GM23248 (cell line): ENCODE data around the gene KATNBL1. TPM values are rescaled to one million over a fixed set of nuclear protein-coding genes. Genes with fewer than 3 reads are reported as not detected.
"Not testable (repeated sequence)": the region's sequence is repeated elsewhere in the genome, so short reads cannot be mapped to it uniquely, and the experiment has no call there.

ENCODE experiments used
- DNase-seq: peaks from one replicate; pipeline ENCODE4 v3.0.0-alpha.2; 2015
- H2AFZ ChIP-seq: fragments of 200-600 bp; sonication (generic); 2 replicates; pipeline ENCODE4 v1.6.1; 2016; ENCODE audit warnings: antibody characterized with exemption
- H3F3A ChIP-seq: fragments of 200-600 bp; sonication (generic); 2 replicates; pipeline ENCODE4 v1.6.1; 2016; ENCODE audit warnings: mild to moderate bottlenecking, antibody characterized with exemption, mixed run types; ENCODE audit not compliant: insufficient read depth
- H3K27ac ChIP-seq: fragments of 200-600 bp; sonication (generic); 2 replicates; pipeline ENCODE4 v1.5.1; 2016; ENCODE audit warnings: mild to moderate bottlenecking
- H3K27me3 ChIP-seq: fragments of 200-600 bp; sonication (generic); replicated peaks from 2 replicates; pipeline ENCODE4 v1.6.1; 2016; ENCODE audit warnings: mild to moderate bottlenecking; ENCODE audit not compliant: insufficient read depth
- H3K36me3 ChIP-seq: fragments of 200-600 bp; sonication (generic); 2 replicates; pipeline ENCODE4 v1.6.1; 2016; ENCODE audit warnings: low read depth, mild to moderate bottlenecking
- H3K4me1 ChIP-seq: fragments of 200-600 bp; sonication (generic); 2 replicates; pipeline ENCODE4 v1.6.1; 2016; ENCODE audit warnings: mild to moderate bottlenecking; ENCODE audit not compliant: insufficient read depth
- H3K4me2 ChIP-seq: fragments of 200-600 bp; sonication (generic); one replicate; pipeline ENCODE4 v1.6.1; 2016; ENCODE audit warnings: mild to moderate bottlenecking; ENCODE audit not compliant: unreplicated experiment
- H3K4me3 ChIP-seq: fragments of 200-600 bp; sonication (generic); 2 replicates; pipeline ENCODE4 v1.5.1; 2016; ENCODE audit warnings: mild to moderate bottlenecking
- H3K79me2 ChIP-seq: fragments of 200-600 bp; sonication (generic); 2 replicates; pipeline ENCODE4 v1.6.1; 2016; ENCODE audit warnings: mild to moderate bottlenecking; ENCODE audit not compliant: insufficient read depth
- H3K9ac ChIP-seq: fragments of 200-600 bp; sonication (generic); 2 replicates; pipeline ENCODE4 v1.6.1; 2016; ENCODE audit warnings: mild to moderate bottlenecking
- H3K9me2 ChIP-seq: fragments of 200-600 bp; sonication (generic); 2 replicates; pipeline ENCODE4 v1.6.1; 2016; ENCODE audit warnings: mixed run types, mild to moderate bottlenecking, moderate library complexity; ENCODE audit not compliant: insufficient read depth
- H3K9me3 ChIP-seq: fragments of 200-600 bp; sonication (generic); one replicate; pipeline ENCODE4 v1.6.1; 2017; ENCODE audit warnings: low read depth
- H4K20me1 ChIP-seq: fragments of 200-600 bp; sonication (generic); 2 replicates; pipeline ENCODE4 v1.6.0; 2016; ENCODE audit not compliant: insufficient read depth
- EZH2 ChIP-seq: fragments of 200-600 bp; sonication (generic); IDR thresholded peaks from 2 replicates; pipeline ENCODE4 v1.6.1; 2018; ENCODE audit warnings: antibody characterized with exemption, mild to moderate bottlenecking; ENCODE audit not compliant: insufficient read depth, poor library complexity, severe bottlenecking
- EZH2phosphoT487 ChIP-seq: fragments of 200-600 bp; sonication (generic); IDR thresholded peaks from 2 replicates; pipeline ENCODE4 v1.6.1; 2018; ENCODE audit warnings: antibody characterized with exemption, moderate library complexity, mild to moderate bottlenecking, low read depth; ENCODE audit not compliant: insufficient read depth
- WGBS, 2 experiments: methylation state at CpG; one replicate each; pipeline ENCODE4 v1.1.6; 2015 to 2017; ENCODE audit warnings: low lambda C conversion rate in 2 of 2, low coverage in 1 of 2; ENCODE audit errors: missing lambda C conversion rate in 2 of 2; 5-methylcytosine and 5-hydroxymethylcytosine counted together
- in situ Hi-C: fragments of 300-500 bp; cut with MboI; formaldehyde crosslinking; loops from 2 replicates; pipeline ENCODE4 v1.15.0; 2020
- polyA plus RNA-seq: library from polyadenylated mRNA; unstranded; fragments of >200 nt; fragmentation: Nextera tagmentation; extraction: Ambion mirVana; gene quantifications from 2 replicates; pipeline ENCODE4 v1.2.1, GENCODE V29; 2016
- total RNA-seq: library from RNA; depleted of rRNA; stranded (reverse); fragments of >200 nt; shearing (Covaris generic); gene quantifications from 2 replicates; pipeline ENCODE4 v1.2.3, GENCODE V29; 2014

The KATNBL1 gene
- total and polyA plus RNA-seq, 2 experiments from 2014 or later: 39.3 to 51.9 TPM

GRCh38 chr15:34188711-34189110, 21.2 kb downstream of the KATNBL1 start:
- H3K9me2 ChIP-seq: no peaks in the 10 kb centered on the region; the same call in 1 of the 2 replicates
- peaks cover 9% of the 10 kb centered on the region; the same call in 1 of the 2 replicates for H3F3A ChIP-seq
- no peak overlapping the region for H3K4me3 ChIP-seq
- no peak overlapping the region for H3K4me2 ChIP-seq
- no peaks in the 10 kb centered on the region for H3K9me3 ChIP-seq
- no peak overlapping the region for H2AFZ ChIP-seq
- WGBS, 2 experiments: 65 to 67% methylated on average over 5 of the region's 5 CpGs
- in situ Hi-C loops: no loop called here
- peak overlapping the region; percentile 21; the same call in 1 of the 2 replicates for H3K27ac ChIP-seq
- H3K4me1 ChIP-seq: peaks cover 5% of the 10 kb centered on the region; the same call in 1 of the 2 replicates
- TF ChIP-seq EZH2phosphoT487 (no peak), EZH2 (no peak)
- no peaks in the 10 kb centered on the region for H3K36me3 ChIP-seq
- no peak for DNase-seq
- H3K27me3 ChIP-seq: no peaks in the 10 kb centered on the region
- peaks cover 99% of the 10 kb centered on the region for H3K79me2 ChIP-seq
- no peaks in the 10 kb centered on the region; the same call in none of the 2 replicates for H4K20me1 ChIP-seq
- no peak overlapping the region for H3K9ac ChIP-seq

- no peaks in the 10 kb centered on the region for H3K27me3 ChIP-seq
- no peaks in the 10 kb centered on the region for H3K36me3 ChIP-seq
- 94 to 96% methylated on average over 4 of the region's 4 CpGs for WGBS, 2 experiments
- peaks cover 5% of the 10 kb centered on the region; the same call in 1 of the 2 replicates for H3K4me1 ChIP-seq
- no peak overlapping the region for H3K9ac ChIP-seq
- DNase-seq: no peak
- no peaks in the 10 kb centered on the region; the same call in 1 of the 2 replicates for H3K9me2 ChIP-seq
- TF ChIP-seq EZH2phosphoT487 (no peak), EZH2 (no peak)
- in situ Hi-C loops: no loop called here
- H3K79me2 ChIP-seq: peaks cover 97% of the 10 kb centered on the region
- H3K4me2 ChIP-seq: no peak overlapping the region
- H3F3A ChIP-seq: peaks cover 9% of the 10 kb centered on the region; the same call in 1 of the 2 replicates
- H2AFZ ChIP-seq: no peak overlapping the region
- no peak overlapping the region for H3K4me3 ChIP-seq
- H3K27ac ChIP-seq: no peak overlapping the region
- H4K20me1 ChIP-seq: no peaks in the 10 kb centered on the region; the same call in none of the 2 replicates
- no peaks in the 10 kb centered on the region for H3K9me3 ChIP-seq
Measured at GRCh38 chr15:34185666-34186065, 24.2 kb downstream of the KATNBL1 start.

- Histone ChIP-seq H3F3A (peaks cover 4% of the 10 kb centered on the region; the same call in 1 of the 2 replicates), H3K27me3 (no peaks in the 10 kb centered on the region), H2AFZ (no peak overlapping the region), H3K36me3 (no peaks in the 10 kb centered on the region), H3K9ac (no peak overlapping the region), H3K4me3 (no peak overlapping the region), H3K4me1 (no peaks in the 10 kb centered on the region), H3K9me3 (no peaks in the 10 kb centered on the region), H4K20me1 (peaks cover 3% of the 10 kb centered on the region; the same call in 1 of the 2 replicates), H3K4me2 (no peak overlapping the region), H3K79me2 (peaks cover 97% of the 10 kb centered on the region), H3K27ac (no peak overlapping the region), H3K9me2 (no peaks in the 10 kb centered on the region; the same call in 1 of the 2 replicates)
- 67 to 74% methylated on average over 4 of the region's 4 CpGs for WGBS, 2 experiments
- in situ Hi-C loops: no loop called here
- DNase-seq: no peak
- no peak for TF ChIP-seq EZH2phosphoT487
- no peak for TF ChIP-seq EZH2
Measured at GRCh38 chr15:34182942-34183341, 27.0 kb downstream of the KATNBL1 start.

GRCh38 chr15:34179234-34179633, 30.7 kb downstream of the KATNBL1 start:
- 0 out of 2 replicates have a peak, but pooled peaks cover 2% of the 10 kb centered on the region for H3K36me3 ChIP-seq
- H3K79me2 ChIP-seq: peaks cover 98% of the 10 kb centered on the region
- H3F3A ChIP-seq: no peaks in the 10 kb centered on the region
- DNase-seq: no peak
- H3K9ac ChIP-seq: no peak overlapping the region
- no peak overlapping the region for H3K27ac ChIP-seq
- 96 to 99% methylated on average over 3 of the region's 3 CpGs for WGBS, 2 experiments
- no peaks in the 10 kb centered on the region for H3K27me3 ChIP-seq
- TF ChIP-seq EZH2 (no peak), EZH2phosphoT487 (no peak)
- H3K4me1 ChIP-seq: no peaks in the 10 kb centered on the region
- H3K4me2 ChIP-seq: no peak overlapping the region
- H3K9me2 ChIP-seq: no peaks in the 10 kb centered on the region
- no peak overlapping the region for H2AFZ ChIP-seq
- in situ Hi-C loops: no loop called here
- no peak overlapping the region for H3K4me3 ChIP-seq
- H4K20me1 ChIP-seq: 0 out of 2 replicates have a peak, but pooled peaks cover 3% of the 10 kb centered on the region
- no peaks in the 10 kb centered on the region for H3K9me3 ChIP-seq

GRCh38 chr15:34165987-34166573, 43.8 kb downstream of the KATNBL1 start:
- H2AFZ ChIP-seq, H3K9ac ChIP-seq, H3K9me3 ChIP-seq, H3F3A ChIP-seq, H3K27me3 ChIP-seq, H3K4me3 ChIP-seq, H3K9me2 ChIP-seq, H3K4me1 ChIP-seq, DNase-seq, H3K27ac ChIP-seq, in situ Hi-C loops, H4K20me1 ChIP-seq, H3K4me2 ChIP-seq: not testable (repeated sequence)
- WGBS, 2 experiments: 86 to 93% methylated on average over 14 of the region's 14 CpGs
- Histone ChIP-seq H3K79me2 (peaks cover 100% of the 10 kb centered on the region), H3K36me3 (peaks cover 16% of the 10 kb centered on the region)
